GM18519 (cell line): ENCODE measurements around the gene SRCIN1.
"Not testable (repeated sequence)": the region's sequence is repeated elsewhere in the genome, so short reads cannot be mapped to it uniquely, and the experiment has no call there.

Experiments used
- ATAC-seq: cut with Tn5 transposase; IDR thresholded peaks from one replicate; pipeline ENCODE4 v1.9.1; 2021; ENCODE audit warnings: mild to moderate bottlenecking, moderate library complexity; ENCODE audit not compliant: unreplicated experiment, low FRiP score

The SRCIN1 gene

GRCh38 chr17:38551121-38551520 lies 54.6 kb downstream of the SRCIN1 start:
- no peak for ATAC-seq

GRCh38 chr17:38550661-38551060 lies 55.1 kb downstream of the SRCIN1 start:
- ATAC-seq = no peak

GRCh38 chr17:38549285-38549684 lies 56.5 kb downstream of the SRCIN1 start:
- no peak for ATAC-seq

GRCh38 chr17:38547444-38547843 lies 58.3 kb downstream of the SRCIN1 start:
- no peak for ATAC-seq

GRCh38 chr17:38546396-38546795 lies 59.4 kb downstream of the SRCIN1 start:
- ATAC-seq = no peak

GRCh38 chr17:38545531-38546225 lies 60.1 kb downstream of the SRCIN1 start:
- no peak for ATAC-seq

- no peak for ATAC-seq
Measured at GRCh38 chr17:38544839-38545209, 60.9 kb downstream of the SRCIN1 start.

GRCh38 chr17:38544175-38544838 lies 61.4 kb downstream of the SRCIN1 start:
- ATAC-seq = no peak

GRCh38 chr17:38543403-38544174 lies 62.2 kb downstream of the SRCIN1 start:
- ATAC-seq = no peak

GRCh38 chr17:38542286-38542685 lies 63.5 kb downstream of the SRCIN1 start:
- ATAC-seq = no peak

GRCh38 chr17:38541281-38541680 lies 64.5 kb downstream of the SRCIN1 start:
- no peak for ATAC-seq

GRCh38 chr17:38540514-38541045 lies 65.2 kb downstream of the SRCIN1 start:
- no peak for ATAC-seq

- no peak for ATAC-seq
Measured at GRCh38 chr17:38539386-38539785, 66.4 kb downstream of the SRCIN1 start.

GRCh38 chr17:38538906-38539305 lies 66.8 kb downstream of the SRCIN1 start:
- no peak for ATAC-seq

GRCh38 chr17:38536661-38537060 lies 69.1 kb downstream of the SRCIN1 start:
- ATAC-seq = no peak

GRCh38 chr17:38535886-38536285 lies 69.9 kb downstream of the SRCIN1 start:
- ATAC-seq = no peak

GRCh38 chr17:38534498-38534885 lies 71.3 kb downstream of the SRCIN1 start:
- ATAC-seq = no peak

GRCh38 chr17:38533866-38534497 lies 71.8 kb downstream of the SRCIN1 start:
- no peak for ATAC-seq

- no peak for ATAC-seq
Measured at GRCh38 chr17:38533241-38533640, 72.5 kb downstream of the SRCIN1 start.

GRCh38 chr17:38532451-38532850 lies 73.3 kb downstream of the SRCIN1 start:
- no peak for ATAC-seq

GRCh38 chr17:38531761-38532160 lies 74.0 kb downstream of the SRCIN1 start:
- not testable (repeated sequence) for ATAC-seq
